ENCODE measurements around the gene PPP1R3D.

- TF ChIP-seq POLR2AphosphoS5 (IDR thresholded peaks at IDR 0.05; ENCODE audit: low read depth, low read length): no peak
- no peak for TF ChIP-seq POLR2A (IDR thresholded peaks at IDR 0.05; ENCODE audit: low read depth, low read length)
Observed at GRCh38 chr20:59923514-59923913, 16.6 kb downstream of the PPP1R3D start.
